Keratinocyte (primary cell): ENCODE results near the gene ZNF92. TPM values are rescaled to one million over a fixed set of nuclear protein-coding genes. Genes with fewer than 3 reads are reported as not detected.
"Not testable (repeated sequence)": the region's sequence is repeated elsewhere in the genome, so short reads cannot be mapped to it uniquely, and the experiment has no call there.

Experiments
- DNase-seq: peaks from one replicate; pipeline ENCODE4 v3.0.0-alpha.2; 2011; ENCODE audit warnings: low read depth, missing footprints, low spot score
- FAIRE-seq: peaks from 2 replicates; lab custom pipeline; 2011; peaks lifted over from hg19 to GRCh38; lab: Jason Lieb, UNC
- H2AFZ ChIP-seq: 2 replicates; pipeline ENCODE4 v1.6.0; 2012; ENCODE audit warnings: low read length, control low read depth, inconsistent platforms; ENCODE audit not compliant: control insufficient read depth
- H3K27ac ChIP-seq: 2 replicates; pipeline ENCODE4 v1.5.1; 2011; ENCODE audit warnings: low read length; ENCODE audit not compliant: control insufficient read depth, insufficient read depth
- H3K27me3 ChIP-seq: 3 replicates; pipeline ENCODE4 v1.6.0; 2011; ENCODE audit warnings: low read length; ENCODE audit not compliant: control insufficient read depth, insufficient read depth; ENCODE audit errors: extremely low read depth
- H3K36me3 ChIP-seq, 2 experiments: 2 replicates in 1 of 2; 3 replicates in 1 of 2; pipeline ENCODE4 v1.5.1; 2011; ENCODE audit warnings: low read length in 2 of 2, mild to moderate bottlenecking in 1 of 2; ENCODE audit not compliant: control insufficient read depth in 2 of 2, insufficient read depth in 2 of 2; ENCODE audit errors: extremely low read depth in 1 of 2
- H3K4me1 ChIP-seq: 3 replicates; pipeline ENCODE4 v1.5.1; 2011; ENCODE audit warnings: low read length; ENCODE audit not compliant: control insufficient read depth, insufficient read depth; ENCODE audit errors: extremely low read depth
- H3K4me2 ChIP-seq: 3 replicates; pipeline ENCODE4 v1.6.0; 2011; ENCODE audit warnings: low read depth, low read length; ENCODE audit not compliant: control insufficient read depth, insufficient read depth; ENCODE audit errors: extremely low read depth
- H3K4me3 ChIP-seq, 3 experiments: fragments of 200-600 bp in 1 of 3; sonication (generic) in 1 of 3; 2 replicates in 2 of 3; 3 replicates in 1 of 3; pipeline ENCODE4 v1.5.1; 2011 to 2016; ENCODE audit warnings: low read length in 3 of 3, mild to moderate bottlenecking in 3 of 3, control low read depth in 2 of 3, inconsistent platforms in 1 of 3, low read depth in 1 of 3, mixed read lengths in 1 of 3, mixed run types in 1 of 3, moderate library complexity in 1 of 3; ENCODE audit not compliant: control insufficient read depth in 2 of 3, insufficient read depth in 2 of 3; ENCODE audit errors: extremely low read depth in 1 of 3
- H3K79me2 ChIP-seq: 2 replicates; pipeline ENCODE4 v1.6.0; 2012; ENCODE audit warnings: low read length; ENCODE audit not compliant: control insufficient read depth, insufficient read depth
- H3K9ac ChIP-seq: 3 replicates; pipeline ENCODE4 v1.6.0; 2011; ENCODE audit warnings: low read length; ENCODE audit not compliant: control insufficient read depth, insufficient read depth; ENCODE audit errors: extremely low read depth
- H3K9me1 ChIP-seq: 3 replicates; pipeline ENCODE4 v1.6.0; 2011; ENCODE audit warnings: low read length; ENCODE audit not compliant: control insufficient read depth, insufficient read depth; ENCODE audit errors: extremely low read depth
- H3K9me3 ChIP-seq: 2 replicates; pipeline ENCODE4 v1.5.1; 2012; ENCODE audit warnings: low read depth, low read length; ENCODE audit not compliant: control insufficient read depth
- H4K20me1 ChIP-seq: 3 replicates; pipeline ENCODE4 v1.6.0; 2011; ENCODE audit warnings: low read length; ENCODE audit not compliant: control insufficient read depth, insufficient read depth; ENCODE audit errors: extremely low read depth
- CTCF ChIP-seq, 3 experiments: IDR thresholded peaks in 1 of 3; conservative IDR thresholded peaks in 1 of 3; optimal IDR thresholded peaks in 1 of 3; 2 replicates in 2 of 3; 3 replicates in 1 of 3; pipeline versions ENCODE3 to v1.5.1; 2011; ENCODE audit warnings: low read length in 3 of 3, mild to moderate bottlenecking in 3 of 3, moderate library complexity in 2 of 3, control low read depth in 1 of 3, inconsistent platforms in 1 of 3; ENCODE audit not compliant: insufficient read depth in 2 of 3; ENCODE audit errors: extremely low read depth in 1 of 3
- EZH2 ChIP-seq: IDR thresholded peaks from one replicate; pipeline ENCODE4 v1.6.1; 2012; ENCODE audit warnings: inconsistent platforms, mild to moderate bottlenecking, low read length, moderate library complexity
- dilution Hi-C: fragments of 300-500 bp; cut with MboI; formaldehyde crosslinking; loops from one replicate; pipeline ENCODE4 v1.7.0; 2020; ENCODE audit warnings: low sequenced_read_pairs; ENCODE audit not compliant: extremely low pct_ligation_motif_present
- polyA plus RNA-seq, 5 experiments: library from polyadenylated mRNA; depleted of rRNA in 3 of 5; stranded (reverse) in 3 of 5; stranded (forward) in 1 of 5; unstranded in 1 of 5; fragments of >200 nt; gene quantifications; 1 replicate in 1 of 5; 2 replicates in 3 of 5; 3 replicates in 1 of 5; pipeline versions ENCODE4 v1.2.1 to v1.2.3, GENCODE V29; 2011 to 2012; ENCODE audit warnings: missing spikeins in 2 of 5, low read depth in 1 of 5, low replicate concordance in 1 of 5

The ZNF92 gene
- polyA plus RNA-seq, 1 donor (not counting 4 experiments of a cell fraction or from before 2014, with no cell fraction given) = 3.3 TPM

GRCh38 chr7:65390588-65390987 lies 16.9 kb downstream of the ZNF92 start:
- H4K20me1 ChIP-seq = no peaks in the 10 kb centered on the region
- FAIRE-seq = no peak

GRCh38 chr7:65397730-65398142 lies 24.1 kb downstream of the ZNF92 start:
- peaks cover 3% of the 10 kb centered on the region for H3K9me3 ChIP-seq
- no peaks in the 10 kb centered on the region for H3K4me1 ChIP-seq
- H3K9ac ChIP-seq = no peak overlapping the region
- DNase-seq (no peak), FAIRE-seq (no peak)
- H3K27me3 ChIP-seq = no peaks in the 10 kb centered on the region
- no peak overlapping the region for H3K4me2 ChIP-seq
- H3K9me1 ChIP-seq = no peaks in the 10 kb centered on the region
- H3K27ac ChIP-seq = no peak overlapping the region
- H3K36me3 ChIP-seq = peaks cover 2 to 5% of the 10 kb centered on the region in 2 experiments
- dilution Hi-C loops = no loop called here
- peaks cover 13% of the 10 kb centered on the region for H3K79me2 ChIP-seq
- H4K20me1 ChIP-seq = no peaks in the 10 kb centered on the region
- no peak overlapping the region for H3K4me3 ChIP-seq
- H2AFZ ChIP-seq = no peak overlapping the region
- TF ChIP-seq CTCF (optimal IDR thresholded peaks at IDR 0.05 in 1 of 3, IDR thresholded peaks at IDR 0.05 in 1 of 3, conservative IDR thresholded peaks at IDR 0.05 in 1 of 3; ENCODE audit: extremely low read depth in 1 of 3, insufficient read depth in 2 of 3, low read length in 3 of 3) = no peak
- TF ChIP-seq EZH2 = no peak

More at GRCh38 chr7:65390588-65390987, 16.9 kb downstream of the ZNF92 start:
- TF ChIP-seq CTCF (optimal IDR thresholded peaks at IDR 0.05 in 1 of 3, IDR thresholded peaks at IDR 0.05 in 1 of 3, conservative IDR thresholded peaks at IDR 0.05 in 1 of 3; ENCODE audit: extremely low read depth in 1 of 3, insufficient read depth in 2 of 3, low read length in 3 of 3) (no peak), EZH2 (no peak)
- Histone ChIP-seq H3K4me2 (no peak overlapping the region), H3K27ac (no peak overlapping the region), H3K79me2 (peaks cover 28% of the 10 kb centered on the region), H3K9ac (no peak overlapping the region), H3K9me1 (no peaks in the 10 kb centered on the region), H3K27me3 (no peaks in the 10 kb centered on the region), H3K9me3 (no peaks in the 10 kb centered on the region), H3K4me1 (no peaks in the 10 kb centered on the region), H3K4me3 (no peak overlapping the region), H2AFZ (no peak overlapping the region), H3K36me3 (peaks cover 4 to 5% of the 10 kb centered on the region in 2 experiments)
- DNase-seq = no peak
- dilution Hi-C loops = no loop called here

- H3K27ac ChIP-seq, H3K4me3 ChIP-seq, H3K27me3 ChIP-seq, H3K36me3 ChIP-seq, H3K9ac ChIP-seq, H4K20me1 ChIP-seq, dilution Hi-C loops, H3K9me3 ChIP-seq, DNase-seq, H3K4me1 ChIP-seq, FAIRE-seq, H3K4me2 ChIP-seq, H3K9me1 ChIP-seq, H2AFZ ChIP-seq: not testable (repeated sequence)
- peaks cover 10% of the 10 kb centered on the region for H3K79me2 ChIP-seq
These were observed 25.0 kb downstream of the ZNF92 start for GRCh38 chr7:65398671-65399070.

GRCh38 chr7:65399101-65399500 lies 25.4 kb downstream of the ZNF92 start:
- H3K9me1 ChIP-seq, H3K27ac ChIP-seq, FAIRE-seq, H2AFZ ChIP-seq, H3K4me1 ChIP-seq, H3K9ac ChIP-seq, H3K4me2 ChIP-seq, DNase-seq, H3K4me3 ChIP-seq, H3K36me3 ChIP-seq, H3K9me3 ChIP-seq, H3K27me3 ChIP-seq, dilution Hi-C loops, H4K20me1 ChIP-seq: not testable (repeated sequence)
- peaks cover 10% of the 10 kb centered on the region for H3K79me2 ChIP-seq
